H1 (cell line): Measurements from ENCODE around the gene ACVR1. TPM values are rescaled to one million over a fixed set of nuclear protein-coding genes. Genes with fewer than 3 reads are reported as not detected.

Experiments
- CTCF ChIA-PET: fragments of 300-600 bp; sonication (Branson Sonifier 250); formaldehyde crosslinking; loops from one replicate; lab custom pipeline; 2021; ENCODE audit not compliant: partially characterized antibody; lab: Charles Lee
- POLR2A ChIA-PET: fragments of 300-600 bp; sonication (Branson Sonifier 250); formaldehyde crosslinking; loops from one replicate; lab custom pipeline; 2021; ENCODE audit warnings: inconsistent platforms; ENCODE audit not compliant: partially characterized antibody; lab: Charles Lee
- DNase-seq, 2 experiments: peaks; one replicate each; pipeline versions ENCODE4 v3.0.0 to v3.0.0-alpha.2; 2010 to 2022; ENCODE audit warnings: low spot score in 2 of 2, low read depth in 1 of 2, mixed read lengths in 1 of 2
- FAIRE-seq: peaks from 2 replicates; lab custom pipeline; 2011; peaks lifted over from hg19 to GRCh38; lab: Jason Lieb, UNC
- H2AFZ ChIP-seq: 2 replicates; pipeline ENCODE4 v1.8.1; 2012; ENCODE audit warnings: low read length, inconsistent platforms
- H2AK5ac ChIP-seq: 2 replicates; pipeline ENCODE4 v1.6.1; 2013; ENCODE audit warnings: low read depth, low read length
- H2BK120ac ChIP-seq: replicated peaks from 2 replicates; pipeline ENCODE3; 2013; ENCODE audit warnings: low read depth, low read length, inconsistent platforms
- H2BK12ac ChIP-seq: 2 replicates; pipeline ENCODE4 v1.6.1; 2013; ENCODE audit warnings: low read depth, low read length
- H2BK15ac ChIP-seq: 2 replicates; pipeline ENCODE4 v1.6.1; 2013; ENCODE audit warnings: low read length
- H2BK20ac ChIP-seq: 2 replicates; pipeline ENCODE4 v1.6.1; 2013; ENCODE audit warnings: low read length
- H2BK5ac ChIP-seq: 2 replicates; pipeline ENCODE4 v1.6.1; 2013; ENCODE audit warnings: low read depth, low read length
- H3K14ac ChIP-seq: 2 replicates; pipeline ENCODE4 v1.6.1; 2013; ENCODE audit warnings: inconsistent platforms; ENCODE audit not compliant: insufficient read length
- H3K18ac ChIP-seq: 2 replicates; pipeline ENCODE4 v1.6.1; 2013; ENCODE audit warnings: low read length; ENCODE audit errors: extremely low read depth
- H3K23ac ChIP-seq: 2 replicates; pipeline ENCODE4 v1.6.1; 2013; ENCODE audit warnings: inconsistent platforms; ENCODE audit not compliant: insufficient read length
- H3K23me2 ChIP-seq: 2 replicates; pipeline ENCODE4 v1.6.1; 2013; ENCODE audit warnings: low read depth, low read length
- H3K27ac ChIP-seq: 2 replicates; pipeline ENCODE4 v1.6.1; 2011; ENCODE audit warnings: low read depth, low read length, inconsistent platforms
- H3K27me3 ChIP-seq, 4 experiments: replicated peaks in 1 of 4; 1 replicate in 1 of 4; 2 replicates in 3 of 4; pipeline versions ENCODE4 v1.6.1 to v1.8.1; 2011 to 2013; ENCODE audit warnings: low read length in 3 of 4, mild to moderate bottlenecking in 3 of 4, inconsistent platforms in 2 of 4, mixed read lengths in 2 of 4, moderate library complexity in 1 of 4; ENCODE audit not compliant: control insufficient read depth in 3 of 4, insufficient read depth in 3 of 4; ENCODE audit errors: extremely low read depth in 1 of 4
- H3K36me3 ChIP-seq, 4 experiments: 2 replicates each; pipeline versions ENCODE4 v1.6.1 to v1.8.1; 2011 to 2013; ENCODE audit warnings: mild to moderate bottlenecking in 4 of 4, low read length in 3 of 4, moderate library complexity in 2 of 4, control low read depth in 1 of 4, inconsistent platforms in 1 of 4; ENCODE audit not compliant: insufficient read depth in 4 of 4, control insufficient read depth in 2 of 4
- H3K4ac ChIP-seq: replicated peaks from 2 replicates; pipeline ENCODE3; 2013; ENCODE audit warnings: low read length, low read depth, mixed read lengths, inconsistent platforms; ENCODE audit not compliant: insufficient read length
- H3K4me1 ChIP-seq, 4 experiments: replicated peaks in 1 of 4; 1 replicate in 1 of 4; 2 replicates in 3 of 4; pipeline versions ENCODE4 v1.6.1 to v1.8.1; 2011 to 2013; ENCODE audit warnings: low read length in 3 of 4, inconsistent platforms in 2 of 4, mixed read lengths in 1 of 4; ENCODE audit not compliant: insufficient read depth in 4 of 4, control insufficient read depth in 3 of 4
- H3K4me2 ChIP-seq, 2 experiments: 2 replicates each; pipeline versions ENCODE4 v1.6.1 to v1.8.1; 2011 to 2013; ENCODE audit warnings: low read depth in 2 of 2, low read length in 2 of 2, control low read depth in 1 of 2, inconsistent platforms in 1 of 2, mild to moderate bottlenecking in 1 of 2; ENCODE audit not compliant: insufficient read depth in 1 of 2
- H3K4me3 ChIP-seq, 4 experiments: fragments of 200-600, 300-600 bp in 1 of 4; sonication (generic), shearing (Covaris generic), sonication (Bioruptor Twin) in 1 of 4; 2 replicates each; pipeline versions ENCODE4 v1.5.1 to v1.8.1; 2011 to 2016; ENCODE audit warnings: low read length in 4 of 4, low read depth in 3 of 4, control low read depth in 2 of 4, inconsistent platforms in 2 of 4, mild to moderate bottlenecking in 2 of 4, mixed read lengths in 1 of 4, moderate library complexity in 1 of 4; ENCODE audit not compliant: insufficient read depth in 2 of 4; ENCODE audit errors: extremely low read depth in 1 of 4
- H3K56ac ChIP-seq: replicated peaks from 2 replicates; pipeline ENCODE3; 2013; ENCODE audit warnings: low read depth, mild to moderate bottlenecking, mixed read lengths, low read length, inconsistent platforms; ENCODE audit not compliant: insufficient read length
- H3K79me1 ChIP-seq: 2 replicates; pipeline ENCODE4 v1.6.1; 2013; ENCODE audit warnings: low read depth, low read length, control low read depth
- H3K79me2 ChIP-seq, 2 experiments: 2 replicates each; pipeline versions ENCODE4 v1.6.1 to v1.8.1; 2012 to 2013; ENCODE audit warnings: low read length in 2 of 2, mild to moderate bottlenecking in 2 of 2, inconsistent platforms in 1 of 2; ENCODE audit not compliant: insufficient read depth in 2 of 2, control insufficient read depth in 1 of 2
- H3K9ac ChIP-seq, 4 experiments: replicated peaks in 1 of 4; 1 replicate in 1 of 4; 2 replicates in 3 of 4; pipeline versions ENCODE4 v1.6.1 to v1.8.1; 2011 to 2013; ENCODE audit warnings: low read depth in 3 of 4, low read length in 3 of 4, control low read depth in 2 of 4, mild to moderate bottlenecking in 2 of 4, moderate library complexity in 2 of 4, inconsistent platforms in 1 of 4; ENCODE audit errors: extremely low read depth in 1 of 4
- H3K9me3 ChIP-seq, 2 experiments: 2 replicates each; pipeline versions ENCODE4 v1.6.1 to v1.8.1; 2012 to 2013; ENCODE audit warnings: mild to moderate bottlenecking in 2 of 2, moderate library complexity in 2 of 2, control low read depth in 1 of 2, inconsistent platforms in 1 of 2, low read depth in 1 of 2, low read length in 1 of 2, mixed read lengths in 1 of 2; ENCODE audit not compliant: insufficient read depth in 2 of 2
- H4K20me1 ChIP-seq, 2 experiments: replicated peaks in 1 of 2; 2 replicates each; pipeline versions ENCODE3 to v1.8.1; 2011 to 2013; ENCODE audit warnings: inconsistent platforms in 2 of 2, low read length in 2 of 2, mild to moderate bottlenecking in 1 of 2; ENCODE audit not compliant: insufficient read depth in 2 of 2, control insufficient read depth in 1 of 2
- H4K5ac ChIP-seq: 2 replicates; pipeline ENCODE4 v1.6.1; 2013; ENCODE audit warnings: low read length, low read depth, mixed read lengths, inconsistent platforms; ENCODE audit not compliant: insufficient read length
- H4K8ac ChIP-seq: 2 replicates; pipeline ENCODE4 v1.8.0; 2013; ENCODE audit warnings: mild to moderate bottlenecking, moderate library complexity, low read length, inconsistent platforms; ENCODE audit not compliant: insufficient read depth; ENCODE audit errors: extremely low read depth
- H4K91ac ChIP-seq: replicated peaks from 2 replicates; pipeline ENCODE3; 2013; ENCODE audit warnings: low read length, mixed read lengths, inconsistent platforms; ENCODE audit not compliant: insufficient read length
- ZNF274 ChIP-seq: IDR thresholded peaks from 2 replicates; pipeline ENCODE4 v1.7.0; 2012; ENCODE audit warnings: low read length, borderline replicate concordance; ENCODE audit errors: extremely low read depth
- WGBS, 2 experiments: shearing (Covaris generic) in 1 of 2; methylation state at CpG; one replicate each; pipeline versions ENCODE4 v1.1.6 to v1.1.7; 2013 to 2015; ENCODE audit warnings: low lambda C conversion rate in 2 of 2, mixed read lengths in 2 of 2, inconsistent platforms in 1 of 2, low coverage in 1 of 2, missing lambda C conversion rate in 1 of 2; ENCODE audit not compliant: insufficient replicate concordance in 2 of 2, insufficient coverage in 1 of 2, insufficient read length in 1 of 2; ENCODE audit errors: extremely low coverage in 1 of 2, missing lambda C conversion rate in 1 of 2; 5-methylcytosine and 5-hydroxymethylcytosine counted together
- polyA plus RNA-seq, 7 experiments: library from polyadenylated mRNA; depleted of rRNA in 3 of 7; stranded (reverse) in 5 of 7; unstranded in 2 of 7; fragments of >200 nt in 5 of 7; fragments of 200-250 nt in 2 of 7; gene quantifications; 1 replicate in 5 of 7; 2 replicates in 1 of 7; 4 replicates in 1 of 7; pipeline versions ENCODE4 v1.2.1 to v1.2.3, GENCODE V29; 2011 to 2013; ENCODE audit warnings: missing spikeins in 2 of 7, mixed read lengths in 2 of 7
- total RNA-seq: library from RNA; stranded (reverse); fragmentation: NEBNext Ultra II Directional; extraction: Animal tissue kit (Norgen Biotek cat#: 25700); gene quantifications from 2 replicates; pipeline ENCODE4 v1.2.1, GENCODE V29; 2021

ACVR1 gene
- total and polyA plus RNA-seq, 2 of the 8 experiments (the other 6 are each of a cell fraction or from before 2014, with no cell fraction given): 8.5 to 17.7 TPM

GRCh38 chr2:157839822-157840221 is 36.3 kb downstream of the ACVR1 start:
- Histone ChIP-seq H3K4ac (no peak overlapping the region), H3K36me3 (no peaks in the 10 kb centered on the region), H3K9ac (no peak overlapping the region), H2AK5ac (no peak overlapping the region), H3K18ac (no peak overlapping the region), H3K27me3 (no peaks in the 10 kb centered on the region), H3K4me2 (peak overlapping the region; percentile 52 to 56; a peak in 2 of 4 replicates), H3K9me3 (no peaks in the 10 kb centered on the region), H2BK12ac (no peak overlapping the region), H2BK20ac (no peak overlapping the region), H4K91ac (no peak overlapping the region), H3K14ac (no peak overlapping the region), H2BK120ac (no peak overlapping the region), H3K56ac (no peak overlapping the region), H2BK15ac (no peak overlapping the region), H4K20me1 (peaks cover 2 to 21% of the 10 kb centered on the region in 2 experiments), H3K23ac (no peak overlapping the region), H4K8ac (no peak overlapping the region), H3K4me3 (peak overlapping the region in 1 of 4 experiments; percentile 11; a peak in 1 of 8 replicates), H3K79me2 (peaks cover 0 to 39% of the 10 kb centered on the region in 2 experiments; a peak in 2 of 4 replicates), H4K5ac (no peak overlapping the region), H3K23me2 (0 out of 2 replicates have a peak, but pooled peaks cover 2% of the 10 kb centered on the region), H2AFZ (no peak overlapping the region), H2BK5ac (no peak overlapping the region), H3K79me1 (peaks cover 4% of the 10 kb centered on the region), H3K27ac (no peak overlapping the region), H3K4me1 (peaks cover 20 to 38% (median 23%) of the 10 kb centered on the region in 4 experiments)
- POLR2A ChIA-PET: no interaction called here
- CTCF ChIA-PET: interaction anchor here (1.4 to 1.6 kb wide), 3 partner anchors 8 to 38 kb away, joined by 3 to 5 read pairs (median 3); no protein-coding TSS in a partner anchor
- TF ChIP-seq ZNF274: no peak
- 64% methylated on average over 2 of the region's 2 CpGs; no CpG with 5 or more reads in 1 of the 2 experiments for WGBS, 2 experiments
- no peak for FAIRE-seq
- no peak for DNase-seq
